Suppressor macrophage treated with lipopolysaccharide for 4 hours (primary cell): Measurements from ENCODE around the gene TERB1.

Experiments
- DNase-seq: peaks from one replicate; pipeline ENCODE4 v3.0.0-alpha.2; 2020

TERB1 gene, protein sequence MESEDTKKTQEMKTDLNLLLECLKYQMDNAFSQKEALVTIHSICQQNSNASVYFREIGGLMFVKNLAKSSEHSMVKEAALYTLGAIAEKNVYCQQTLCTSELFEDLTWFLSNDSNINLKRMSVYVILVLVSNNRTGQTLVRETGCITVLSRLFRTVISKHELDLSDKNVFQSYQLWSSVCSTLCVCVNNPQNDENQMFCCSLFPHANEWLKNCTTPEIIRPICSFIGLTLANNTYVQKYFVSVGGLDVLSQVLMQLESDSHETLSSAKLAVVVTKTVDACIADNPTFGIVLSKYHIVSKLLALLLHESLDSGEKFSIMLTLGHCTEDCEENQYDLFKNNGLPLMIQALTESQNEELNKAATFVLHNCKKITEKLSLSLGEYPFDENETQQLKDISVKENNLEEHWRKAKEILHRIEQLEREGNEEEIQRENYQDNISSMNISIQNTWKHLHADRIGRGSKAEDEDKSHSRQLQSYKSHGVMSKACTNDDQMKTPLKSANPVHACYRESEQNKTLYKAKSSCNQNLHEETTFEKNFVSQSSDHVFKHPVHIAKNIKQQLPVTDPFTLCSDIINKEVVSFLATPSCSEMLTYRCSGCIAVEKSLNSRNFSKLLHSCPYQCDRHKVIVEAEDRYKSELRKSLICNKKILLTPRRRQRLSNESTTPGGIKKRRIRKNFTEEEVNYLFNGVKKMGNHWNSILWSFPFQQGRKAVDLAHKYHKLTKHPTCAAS

DNA sequence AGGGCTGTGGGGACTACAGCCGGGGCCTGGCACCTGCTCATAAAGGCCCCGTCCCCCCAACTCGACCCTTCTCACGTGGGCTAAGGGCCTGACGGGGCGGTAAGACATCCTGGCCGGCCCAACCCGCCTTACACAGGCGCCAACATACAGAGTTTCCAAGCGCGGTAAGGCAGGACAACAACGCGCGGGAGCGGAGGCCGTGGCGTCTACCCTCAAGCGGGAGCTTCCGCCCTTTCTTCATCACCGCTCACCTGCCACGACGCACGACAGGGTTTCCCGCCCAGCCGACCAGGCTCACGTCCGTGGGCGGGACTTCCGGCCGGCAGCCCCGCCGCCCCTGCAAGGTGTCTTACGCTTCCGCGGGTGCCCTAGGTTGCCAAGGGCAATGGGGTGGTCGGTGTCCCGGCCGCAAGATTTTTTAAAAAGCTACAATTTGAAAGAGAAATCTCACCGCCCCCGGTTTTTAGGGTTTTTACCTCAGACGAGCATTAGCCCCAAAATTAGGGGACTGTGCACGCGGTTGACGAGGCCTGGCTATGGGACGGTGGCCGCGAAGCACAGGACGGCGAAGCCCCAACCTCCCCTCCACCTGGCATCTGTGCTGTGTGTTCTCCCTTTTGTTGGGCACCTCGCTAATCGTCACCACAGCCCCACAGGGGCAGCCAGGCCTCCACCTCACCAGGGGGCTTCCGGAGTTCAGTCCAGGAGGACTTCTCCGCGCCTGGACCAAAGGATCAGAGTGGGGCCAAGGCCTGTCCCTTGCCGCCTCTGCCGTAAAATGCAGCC is at the start of gene TERB1:
Gene TERB1, minus strand, starts transcription at position 265 of the 786 bp plus-strand sequence. CDS start 4,786 bp downstream, outside the sequence.
- DNase-seq = no peak

DNA sequence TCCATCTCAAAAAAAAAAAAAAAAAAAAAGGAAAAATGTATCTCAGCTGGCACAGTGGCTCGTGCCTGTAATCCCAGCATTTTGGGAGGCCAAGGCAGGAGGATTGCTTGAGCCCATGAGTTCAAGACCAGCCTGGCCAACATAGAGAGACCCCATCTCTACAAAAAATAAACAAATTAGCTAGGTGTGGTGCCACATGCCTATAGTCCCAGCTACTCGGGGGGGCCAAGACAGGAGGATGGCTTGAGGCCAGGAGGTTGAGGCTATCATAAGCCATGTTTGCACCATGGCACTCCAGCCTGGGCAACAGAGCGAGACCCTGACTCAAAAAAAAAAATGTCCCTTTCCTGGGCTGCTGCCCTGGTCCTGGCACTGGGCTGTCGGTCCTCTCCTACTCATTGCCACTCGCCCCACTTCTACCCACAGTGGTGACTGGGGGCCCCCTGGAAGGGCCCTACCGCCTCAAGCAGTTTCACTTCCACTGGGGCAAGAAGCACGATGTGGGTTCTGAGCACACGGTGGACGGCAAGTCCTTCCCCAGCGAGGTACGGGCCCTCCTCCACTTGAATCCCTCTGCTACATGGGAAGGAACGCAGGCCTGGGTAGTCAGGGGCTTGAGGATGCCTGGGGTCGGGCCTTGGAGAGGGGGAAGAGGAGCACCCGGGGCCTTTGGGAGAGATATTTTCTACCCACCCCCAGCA is 48.9 kb upstream of the TERB1 start:
- DNase-seq = no peak

DNA sequence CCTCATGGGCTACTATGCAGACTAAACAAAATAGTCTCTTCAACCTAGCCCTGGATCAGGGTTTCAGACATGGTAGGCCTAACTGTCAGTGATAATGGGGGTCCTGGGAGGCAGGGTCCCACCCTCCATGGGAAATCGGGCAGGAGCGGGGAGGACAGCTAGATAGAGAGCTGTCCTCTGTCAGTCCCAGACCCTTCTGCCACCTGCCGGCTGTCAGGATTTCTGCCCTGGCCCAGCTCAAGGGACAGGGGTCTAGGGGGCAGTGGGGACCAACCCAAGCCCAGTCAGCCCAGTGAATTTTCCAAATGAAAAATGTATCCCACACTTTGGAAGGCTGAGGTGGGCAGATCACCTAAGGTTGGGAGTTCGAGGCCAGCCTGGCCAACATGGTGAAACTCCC is 48.2 kb upstream of the TERB1 start:
- no peak for DNase-seq

DNA sequence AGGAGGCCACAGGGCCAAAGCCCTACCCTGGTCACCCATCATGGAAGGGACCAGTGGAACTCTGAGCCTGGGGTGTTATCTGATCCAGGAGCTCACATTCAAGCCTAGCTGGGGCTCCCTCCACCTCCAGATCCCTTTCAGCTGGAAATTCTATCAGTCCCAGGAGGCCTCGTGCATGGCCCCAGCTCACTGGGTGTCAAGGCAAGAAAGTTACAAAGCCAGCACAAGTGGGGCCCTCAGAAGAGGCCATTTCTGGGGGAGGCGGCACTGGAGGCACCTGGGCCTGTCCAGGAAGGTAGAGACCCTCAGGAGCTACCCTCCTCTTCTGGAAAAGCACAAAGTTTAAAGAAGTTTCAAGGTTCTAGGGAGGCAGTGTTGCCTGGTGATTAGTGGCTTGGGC is 47.6 kb upstream of the TERB1 start:
- DNase-seq = no peak

DNA sequence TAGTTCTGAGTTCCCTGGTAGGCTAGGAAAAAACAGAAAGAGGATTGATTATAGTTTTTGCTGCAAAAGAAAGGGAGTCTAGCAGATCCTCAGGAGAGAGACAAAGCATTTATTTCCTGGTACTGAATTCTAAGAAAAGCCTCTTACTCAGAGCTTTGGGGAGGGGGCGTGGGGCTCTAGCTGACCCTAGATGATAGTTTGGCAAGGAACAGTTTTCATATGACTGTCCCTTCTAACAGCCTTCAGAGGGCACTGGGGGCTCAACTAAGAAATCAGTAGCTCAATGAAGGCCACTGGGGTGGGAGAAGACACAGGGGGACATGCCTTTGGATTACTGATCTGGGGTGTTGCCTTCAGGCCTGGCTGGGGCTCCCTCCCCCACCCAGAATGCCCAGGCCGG is 46.8 kb upstream of the TERB1 start:
- DNase-seq = no peak

DNA sequence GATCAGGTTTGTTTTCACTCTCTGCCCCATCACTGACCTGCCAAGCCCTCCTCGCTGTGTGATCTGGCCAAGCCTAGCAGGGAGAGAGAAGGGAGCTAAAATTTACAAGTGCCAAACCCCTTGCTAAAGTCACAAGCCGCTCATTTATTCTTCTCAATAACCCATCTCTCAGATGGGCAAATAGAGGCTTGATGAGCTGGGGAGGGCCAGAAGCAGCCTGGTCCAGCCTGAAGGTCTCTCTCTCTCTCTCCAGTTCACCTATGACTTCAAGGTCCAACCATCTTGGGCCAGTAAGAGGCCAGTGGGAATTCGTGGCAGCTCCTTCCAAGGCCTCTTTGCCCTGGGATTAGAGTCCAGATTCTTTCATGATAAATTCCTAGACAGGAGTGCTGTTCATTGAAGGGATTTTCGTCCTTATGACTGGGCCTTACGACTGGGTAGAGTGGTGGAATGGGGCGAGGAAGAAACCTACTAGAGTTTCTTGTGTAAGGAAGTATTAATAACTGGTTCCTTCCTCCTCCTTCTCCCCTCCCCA is 46.2 kb upstream of the TERB1 start:
- no peak for DNase-seq

DNA sequence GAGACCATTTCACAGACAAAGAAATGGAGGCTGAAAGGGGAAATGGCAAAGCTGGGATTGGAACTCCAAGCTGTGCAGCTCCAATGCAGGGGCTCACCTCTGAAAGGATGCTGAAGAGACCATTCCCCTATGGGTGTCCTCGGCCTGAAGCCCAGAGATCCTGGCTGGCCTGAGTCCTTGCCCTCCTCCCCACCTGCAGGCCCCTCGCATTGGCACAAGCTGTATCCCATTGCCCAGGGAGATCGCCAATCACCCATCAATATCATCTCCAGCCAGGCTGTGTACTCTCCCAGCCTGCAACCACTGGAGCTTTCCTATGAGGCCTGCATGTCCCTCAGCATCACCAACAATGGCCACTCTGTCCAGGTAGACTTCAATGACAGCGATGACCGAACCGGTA is 45.4 kb upstream of the TERB1 start:
- no peak for DNase-seq

DNA sequence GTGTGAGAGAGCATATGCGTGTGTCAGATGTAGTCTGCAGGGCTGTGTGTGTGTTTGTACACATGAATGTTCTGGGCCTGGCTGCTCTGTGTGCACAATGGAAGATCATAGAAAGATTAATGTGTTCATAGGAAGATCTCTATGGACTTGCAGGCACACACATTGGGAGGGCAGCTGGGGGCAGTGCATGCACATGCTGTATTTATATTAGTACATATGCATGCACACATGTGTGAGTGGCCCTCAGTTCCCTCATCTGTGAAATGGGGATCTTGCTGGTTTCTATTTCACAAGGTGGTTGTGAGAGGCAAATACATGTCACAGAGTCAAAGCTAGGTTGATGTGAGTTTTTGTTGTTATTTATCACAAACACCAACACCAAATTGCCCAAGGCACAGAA is 44.9 kb upstream of the TERB1 start:
- DNase-seq = no peak

DNA sequence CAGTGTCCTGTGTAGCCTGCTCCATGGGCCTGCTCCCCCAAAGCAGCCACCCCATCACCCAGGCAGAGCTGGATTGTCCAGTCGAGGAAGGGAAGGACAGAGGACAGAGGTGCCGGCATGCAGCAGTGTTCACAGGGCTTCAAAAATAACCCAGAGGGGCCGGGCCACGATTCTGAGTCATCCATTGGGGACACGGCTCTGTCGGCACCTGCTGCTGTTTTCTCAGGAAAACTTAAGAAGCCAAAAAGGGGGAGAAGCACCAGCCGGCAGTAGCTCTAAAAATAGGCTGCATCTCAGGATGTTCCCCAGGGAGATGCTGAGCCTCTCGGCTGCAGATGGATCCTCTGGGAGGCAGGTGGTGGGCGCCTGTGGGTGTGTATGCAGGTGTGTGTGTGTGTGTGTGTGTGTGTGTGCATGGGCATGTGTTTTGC is 44.4 kb upstream of the TERB1 start:
- DNase-seq = no peak

DNA sequence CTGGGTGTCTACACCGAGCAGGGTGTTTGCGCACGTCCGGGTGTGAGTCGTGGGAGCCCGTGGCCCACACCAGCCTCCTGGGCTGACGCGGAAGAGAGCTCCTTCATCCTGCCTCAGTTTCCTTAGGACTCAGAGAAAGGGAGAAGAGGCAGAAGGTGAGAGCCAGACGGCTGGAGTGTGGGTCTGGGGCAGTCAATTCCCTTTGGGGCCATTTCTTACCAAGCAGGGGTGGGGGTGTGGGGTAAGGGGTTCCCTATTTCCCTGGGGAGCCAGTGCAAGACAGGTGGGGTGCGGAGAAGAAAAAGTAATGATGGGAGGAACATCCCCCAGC is 43.7 kb upstream of the TERB1 start:
- no peak for DNase-seq

DNA sequence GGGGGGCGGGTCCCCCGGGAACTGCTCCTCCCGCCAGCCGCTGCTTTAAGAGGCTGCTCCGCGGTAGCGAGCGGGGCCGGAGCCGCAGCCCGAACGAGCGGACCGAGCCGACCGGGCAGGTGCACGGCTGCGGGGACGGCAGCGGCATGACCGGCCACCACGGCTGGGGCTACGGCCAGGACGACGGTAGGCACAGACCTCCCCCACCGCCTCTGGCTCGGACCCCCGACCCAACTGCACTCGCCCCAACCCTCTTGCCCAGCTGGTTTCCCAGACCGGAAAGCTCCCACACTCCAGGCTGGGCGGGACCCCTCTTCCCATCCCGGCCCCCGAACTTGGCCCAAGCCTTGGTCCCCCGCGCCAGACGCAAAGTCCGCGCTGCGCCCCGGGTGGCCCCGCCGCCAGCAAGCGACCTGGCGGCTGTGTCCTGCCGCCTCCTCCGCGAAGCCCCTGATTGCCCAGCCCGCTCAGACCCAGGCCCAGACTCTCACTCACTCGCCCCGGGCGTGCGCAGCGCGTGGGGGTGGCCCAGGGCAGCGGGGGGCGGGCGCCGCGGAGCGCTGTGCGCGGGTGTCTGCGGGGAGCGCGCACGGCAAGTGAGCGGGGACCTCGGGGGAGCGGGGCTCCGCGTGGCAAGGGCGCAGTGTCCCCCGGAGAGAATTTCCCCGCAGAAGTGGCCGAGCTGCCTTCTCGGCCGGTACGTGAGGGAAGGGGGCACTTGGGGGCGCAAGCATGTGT is 43.1 kb upstream of the TERB1 start, which contains the start of gene CA7:
Gene CA7, plus strand, starts transcription at position 73 of the 738 bp plus-strand sequence. Its CDS starts 74 bp downstream, at position 147.
- DNase-seq = no peak

DNA sequence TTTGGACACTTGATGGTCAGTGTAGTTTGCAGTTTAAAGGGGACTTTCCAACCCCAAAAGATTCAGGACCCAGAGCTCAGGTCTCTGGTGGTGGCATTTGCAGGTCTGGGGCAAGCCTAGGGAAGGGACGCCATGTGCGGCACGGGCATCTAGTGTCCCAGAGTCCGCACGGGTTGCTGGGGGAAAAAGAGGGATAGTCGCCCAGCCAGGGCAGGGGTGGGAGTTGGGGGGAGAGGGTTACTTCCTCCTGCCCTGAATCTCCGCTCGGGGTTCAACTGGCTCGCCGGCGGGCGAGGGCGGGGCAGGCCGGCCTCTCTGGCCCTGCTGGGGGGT is 42.6 kb upstream of the TERB1 start:
- DNase-seq = no peak

DNA sequence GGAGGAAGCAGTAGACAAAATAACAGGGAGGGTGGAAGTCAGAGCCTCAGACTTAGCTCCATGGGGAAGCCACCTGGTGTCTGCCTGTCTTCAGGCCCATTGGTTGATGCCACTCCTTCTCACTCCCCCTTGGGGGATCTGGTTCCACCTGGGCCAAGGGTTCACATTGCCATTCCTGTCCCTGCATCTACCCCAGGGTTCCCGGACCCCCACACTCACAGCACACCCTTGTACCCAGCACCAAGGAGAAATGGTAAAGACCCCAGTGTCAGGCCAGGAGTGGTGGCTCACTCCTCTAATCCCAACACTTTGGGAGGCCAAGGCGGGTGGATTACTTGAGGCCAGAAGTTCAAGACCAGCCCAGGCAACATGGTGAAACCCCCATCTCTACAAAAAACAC is 41.8 kb upstream of the TERB1 start:
- DNase-seq = no peak

DNA sequence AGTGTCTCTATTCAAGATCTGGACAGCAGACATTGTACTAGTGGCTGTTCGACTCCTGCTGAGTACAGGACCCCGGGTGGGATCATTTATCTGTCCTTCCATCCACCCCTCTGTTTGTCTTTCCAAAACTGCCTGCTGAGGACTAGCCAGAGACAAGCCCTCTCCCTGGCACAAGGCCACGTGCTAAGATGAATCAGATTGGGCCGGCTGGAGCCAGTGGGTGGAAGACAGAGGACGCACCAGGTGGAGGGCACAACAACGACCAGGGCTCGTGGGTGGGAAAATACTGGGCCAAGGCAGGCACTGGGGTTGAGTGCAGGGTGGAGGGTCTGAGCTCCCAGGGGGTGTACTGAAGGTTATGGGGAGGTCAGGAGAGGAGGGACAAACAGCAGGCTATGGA is 41.4 kb upstream of the TERB1 start:
- DNase-seq = no peak

DNA sequence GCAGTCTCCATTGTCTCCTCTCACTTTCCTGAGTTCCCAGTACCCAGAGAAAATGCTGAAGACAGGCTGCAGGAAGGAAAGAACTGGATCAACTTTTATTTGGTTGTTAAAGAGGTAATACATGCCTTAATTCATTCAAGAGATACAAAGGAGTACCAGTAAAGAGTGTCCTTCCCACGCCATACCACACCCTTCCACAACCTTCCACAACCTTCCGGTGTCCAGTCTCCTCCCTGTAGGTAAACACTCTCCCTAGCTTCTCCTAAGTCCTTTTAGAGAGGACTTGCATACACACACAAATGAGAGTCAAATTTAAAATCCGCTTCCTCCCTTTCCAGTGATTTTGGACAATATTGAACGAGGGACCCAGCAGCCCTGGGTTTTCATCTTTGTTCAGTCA is 40.0 kb upstream of the TERB1 start:
- DNase-seq = no peak

DNA sequence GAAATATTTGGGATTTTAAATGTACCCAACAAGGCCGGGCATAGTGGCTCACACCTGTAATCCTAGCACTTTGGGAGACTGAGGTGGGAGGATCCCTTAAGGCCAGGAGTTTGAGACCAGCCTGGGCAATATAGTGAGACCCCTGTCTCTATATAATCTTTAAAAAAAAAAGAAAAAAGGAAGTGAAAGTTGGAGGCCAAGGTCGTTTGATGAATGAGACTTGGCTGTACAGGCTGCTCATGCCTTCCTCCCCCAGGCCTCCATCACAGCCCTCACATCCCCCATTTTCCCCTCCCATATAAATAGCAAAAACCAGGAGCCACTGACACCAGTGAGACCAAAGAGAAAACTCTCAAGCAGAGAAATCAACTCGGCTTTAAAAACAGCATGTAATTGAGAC is 39.5 kb upstream of the TERB1 start:
- DNase-seq = no peak

DNA sequence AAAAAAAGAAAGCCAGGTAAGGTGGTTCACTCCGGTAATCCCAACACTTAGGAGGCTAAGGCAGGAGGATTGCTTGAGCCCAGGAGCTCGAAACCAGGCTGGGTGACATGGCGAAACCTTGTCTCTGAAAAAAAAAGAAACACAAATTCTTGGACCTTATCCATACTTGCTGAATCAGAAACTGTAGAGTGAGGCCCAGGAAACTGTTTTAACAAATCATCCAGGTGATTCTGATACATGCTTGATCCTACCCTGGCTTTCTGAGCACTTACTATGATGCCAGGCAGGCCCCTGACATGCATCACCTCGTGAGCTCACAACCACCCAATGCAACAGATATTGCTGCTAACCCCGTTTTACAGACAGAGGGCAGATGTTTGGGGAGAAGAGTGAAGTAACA is 33.4 kb upstream of the TERB1 start:
- no peak for DNase-seq

DNA sequence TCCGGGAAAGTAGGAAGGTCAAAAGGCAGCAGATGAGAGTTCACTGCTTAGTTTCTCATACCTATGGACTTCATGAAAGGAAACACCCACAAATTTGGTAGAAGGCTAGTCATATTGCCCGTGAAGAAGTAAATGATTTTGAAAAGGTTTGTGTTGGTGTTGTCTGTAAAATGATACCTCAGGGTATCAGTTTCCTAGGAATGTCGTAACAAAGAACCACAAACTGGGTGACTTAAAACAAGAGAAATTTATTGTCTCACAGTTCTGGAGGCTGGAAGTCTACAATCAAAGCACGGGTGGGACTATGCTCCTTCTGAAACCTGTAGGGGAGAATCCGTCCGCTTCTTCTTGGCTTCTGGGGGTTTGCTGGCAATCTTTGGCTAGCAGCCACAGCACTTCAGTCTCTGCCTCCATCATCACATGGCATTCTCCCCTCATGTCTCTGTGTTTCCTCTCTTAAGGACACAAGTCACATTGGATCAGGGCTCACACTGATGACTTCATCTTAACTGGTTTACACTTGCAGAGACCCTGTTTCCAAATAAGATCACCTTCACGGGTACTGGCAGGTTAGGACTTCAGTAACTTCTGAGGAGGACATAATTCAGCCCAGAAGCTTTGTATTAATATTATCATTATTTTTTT is 31.4 kb upstream of the TERB1 start:
- no peak for DNase-seq

DNA sequence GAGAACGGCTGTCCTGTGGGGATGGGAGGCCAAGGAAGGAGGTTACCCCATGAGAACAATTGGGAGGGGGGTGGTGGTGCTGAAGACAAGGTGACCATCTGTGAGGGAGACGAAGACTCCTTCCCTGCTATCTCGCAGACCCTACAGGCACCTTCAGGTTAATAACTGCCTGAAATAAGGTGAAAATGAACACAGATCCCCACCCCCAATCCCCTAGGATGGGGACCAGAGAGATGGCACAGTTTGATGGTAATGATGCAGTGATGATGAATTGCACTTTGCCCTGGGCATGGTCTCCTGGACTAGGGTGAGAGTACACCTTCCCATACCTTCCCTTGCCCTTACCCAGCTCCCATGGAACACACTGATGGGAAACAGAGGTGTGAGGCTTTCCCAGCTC is 30.8 kb upstream of the TERB1 start:
- no peak for DNase-seq

DNA sequence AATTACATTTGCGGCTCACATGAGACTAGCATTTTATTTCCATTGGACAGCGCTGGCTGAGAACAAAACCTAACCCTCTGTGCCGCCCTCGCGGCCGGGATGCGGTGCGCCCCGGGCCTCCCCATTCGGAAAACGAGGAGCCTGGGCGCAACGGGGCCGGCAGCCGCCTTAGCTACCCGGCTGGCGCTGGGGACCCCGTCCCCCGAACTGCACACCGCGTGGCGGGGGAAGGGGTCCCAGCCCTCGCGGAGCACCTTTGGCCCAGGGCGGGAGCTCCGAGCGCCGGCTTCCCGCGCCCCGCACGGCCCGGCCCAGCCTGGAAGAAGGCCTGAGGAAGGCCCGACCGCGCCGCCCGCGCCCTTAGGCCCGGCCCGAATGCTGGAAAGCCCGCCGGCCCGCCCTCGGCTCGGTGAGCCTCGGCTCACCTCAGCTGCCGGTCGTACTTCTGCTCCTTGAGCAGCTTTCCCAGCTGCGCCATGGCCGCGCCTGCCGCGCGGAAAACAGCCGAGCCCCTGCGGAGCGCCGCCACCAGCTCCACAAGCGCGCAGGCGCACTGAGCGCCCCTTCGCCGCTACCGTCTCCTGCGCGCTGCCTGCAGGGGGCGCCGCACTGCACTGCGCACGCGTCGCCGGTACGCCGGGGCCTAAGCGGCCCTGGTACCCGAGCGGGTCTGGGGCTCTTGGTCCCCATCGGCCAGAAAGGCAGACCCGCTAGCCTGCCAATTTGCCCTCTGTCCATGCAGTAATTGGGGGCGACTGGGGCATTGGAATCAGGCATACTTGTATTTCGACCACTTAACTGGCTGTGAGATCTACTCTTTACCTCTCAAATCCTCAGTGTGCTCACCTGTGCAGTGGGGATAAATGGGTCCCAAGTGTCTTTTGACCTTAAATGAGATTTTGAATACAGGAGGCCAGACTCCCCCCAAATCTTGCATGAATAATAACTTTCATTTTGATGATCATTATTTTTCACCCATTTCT is 29.3 kb upstream of the TERB1 start, which contains the start of gene NAE1:
Gene NAE1, minus strand, starts transcription at position 555 of the 983 bp plus-strand sequence. Its CDS starts 77 bp downstream, at position 478.
- peak; percentile 97 for DNase-seq
